GM12873 (cell line): ENCODE data around the gene NKX3-2.

ENCODE experiments used
- CTCF ChIP-seq: IDR thresholded peaks from 2 replicates; pipeline ENCODE4 v1.5.1; 2012; ENCODE audit warnings: low read depth, mild to moderate bottlenecking, moderate library complexity, low read length, control low read depth; ENCODE audit not compliant: insufficient read depth; ENCODE audit errors: missing control alignments

NKX3-2 gene

GRCh38 chr4:13543839-13544605, at the start of gene NKX3-2:
Gene NKX3-2 (minus strand): TSS chr4:13544508. CDS start chr4:13544414, 94 bp downstream.
- TF ChIP-seq CTCF = no peak

GRCh38 chr4:13592220-13592619, 47.9 kb upstream of the NKX3-2 start:
- TF ChIP-seq CTCF = no peak

- TF ChIP-seq CTCF = no peak
These were observed 46.5 kb upstream of the NKX3-2 start for GRCh38 chr4:13590766-13591165.

GRCh38 chr4:13588954-13589353, 44.6 kb upstream of the NKX3-2 start:
- no peak for TF ChIP-seq CTCF

GRCh38 chr4:13584481-13584880, 40.2 kb upstream of the NKX3-2 start:
- TF ChIP-seq CTCF = no peak

GRCh38 chr4:13580036-13580435, 35.7 kb upstream of the NKX3-2 start:
- TF ChIP-seq CTCF = no peak

- TF ChIP-seq CTCF = no peak
These were observed 33.4 kb upstream of the NKX3-2 start for GRCh38 chr4:13577660-13578059.
